HepG2 (cell line): Measurements from ENCODE around the gene PLEKHB2. TPM values are rescaled to one million over a fixed set of nuclear protein-coding genes. Genes with fewer than 3 reads are reported as not detected.

ENCODE experiments used
- ATRX ChIP-seq: sonication (generic); formaldehyde crosslinking; IDR thresholded peaks from 2 replicates; pipeline ENCODE4 v1.4.0; 2020; ENCODE audit warnings: missing genetic modification reagents, borderline replicate concordance
- CBX1 ChIP-seq: IDR thresholded peaks from one replicate; pipeline ENCODE4 v1.6.1; 2016; ENCODE audit warnings: antibody characterized with exemption, low read depth
- GABPB1 ChIP-seq: IDR thresholded peaks from 2 replicates; pipeline ENCODE4 v1.6.1; 2016; ENCODE audit warnings: mild to moderate bottlenecking, missing genetic modification reagents, moderate library complexity, missing compliant biosample characterization
- HBP1 ChIP-seq: IDR thresholded peaks from 2 replicates; pipeline ENCODE4 v1.6.1; 2016; ENCODE audit warnings: low read depth, control low read depth
- KDM4B ChIP-seq: sonication (generic); formaldehyde crosslinking; IDR thresholded peaks from 2 replicates; pipeline ENCODE4 v1.4.0; 2020; ENCODE audit warnings: missing genetic modification reagents
- NR1H2 ChIP-seq: sonication (generic); formaldehyde crosslinking; IDR thresholded peaks from 2 replicates; pipeline ENCODE4 v1.8.1; 2022; ENCODE audit warnings: low read depth, missing genetic modification reagents, borderline replicate concordance
- STAT6 ChIP-seq: sonication (generic); formaldehyde crosslinking; IDR thresholded peaks from 2 replicates; pipeline ENCODE4 v1.4.0; 2020; ENCODE audit warnings: missing genetic modification reagents, mild to moderate bottlenecking, borderline replicate concordance
- TEAD3 ChIP-seq: optimal IDR thresholded peaks from 2 replicates; pipeline ENCODE3; 2016; ENCODE audit warnings: borderline replicate concordance
- TMF1 ChIP-seq: sonication (generic); formaldehyde crosslinking; IDR thresholded peaks from 2 replicates; pipeline ENCODE4 v1.8.1; 2022; ENCODE audit warnings: low read depth, missing genetic modification reagents
- TSC22D2 ChIP-seq: sonication (generic); formaldehyde crosslinking; IDR thresholded peaks from 2 replicates; pipeline ENCODE4 v1.5.1; 2020; ENCODE audit warnings: missing genetic modification reagents, mild to moderate bottlenecking, borderline replicate concordance
- ZNF20 ChIP-seq: sonication (generic); formaldehyde crosslinking; IDR thresholded peaks from 2 replicates; pipeline ENCODE4 v1.4.0; 2020; ENCODE audit warnings: mild to moderate bottlenecking, moderate library complexity, missing genetic modification reagents
- ZNF253 ChIP-seq: sonication (generic); formaldehyde crosslinking; IDR thresholded peaks from 2 replicates; pipeline ENCODE4 v1.8.0; 2022; ENCODE audit warnings: mild to moderate bottlenecking, missing genetic modification reagents, borderline replicate concordance
- ZNF263 ChIP-seq: sonication (generic); formaldehyde crosslinking; IDR thresholded peaks from 2 replicates; pipeline ENCODE4 v1.4.0; 2020; ENCODE audit warnings: missing genetic modification reagents
- ZNF556 ChIP-seq: sonication (generic); formaldehyde crosslinking; IDR thresholded peaks from 2 replicates; pipeline ENCODE4 v1.4.0; 2020; ENCODE audit warnings: mild to moderate bottlenecking, missing genetic modification reagents, borderline replicate concordance
- polyA plus RNA-seq, 8 experiments: library from polyadenylated mRNA; depleted of rRNA in 3 of 8; stranded (reverse) in 7 of 8; unstranded in 1 of 8; fragments of >200 nt; fragmentation: Illumina TruSeq in 4 of 8; extraction: Trizol in 4 of 8; gene quantifications; 2 replicates each; pipeline versions ENCODE4 v1.2.1 to v1.2.3, GENCODE V29; 2011 to 2016; ENCODE audit warnings: low read depth in 4 of 8, missing spikeins in 1 of 8, mixed read lengths in 1 of 8; ENCODE audit not compliant: insufficient read depth in 1 of 8
- total RNA-seq, 5 experiments: library from RNA; depleted of rRNA; stranded (reverse); fragments of >200 nt; fragmentation: Illumina TruSeq; extraction: Trizol; gene quantifications; 2 replicates each; pipeline ENCODE4 v1.2.3, GENCODE V29; 2016; ENCODE audit warnings: low read depth in 1 of 5
- TF ChIP-seq, protein P1 (sequence below): sonication (generic); formaldehyde crosslinking; IDR thresholded peaks from 2 replicates; pipeline ENCODE4 v1.4.0; 2020; ENCODE audit warnings: missing genetic modification reagents
- TF ChIP-seq, protein P2 (sequence below): IDR thresholded peaks from 2 replicates; pipeline ENCODE4 v1.6.1; 2016; ENCODE audit warnings: low read depth
- TF ChIP-seq, protein P3 (sequence below): sonication (generic); formaldehyde crosslinking; IDR thresholded peaks from 2 replicates; pipeline ENCODE4 v1.8.0; 2022; ENCODE audit warnings: mild to moderate bottlenecking, missing genetic modification reagents, moderate library complexity
- TF ChIP-seq, protein P4 (sequence below): sonication (generic); formaldehyde crosslinking; IDR thresholded peaks from 2 replicates; pipeline ENCODE4 v1.4.0; 2020; ENCODE audit warnings: mild to moderate bottlenecking, missing genetic modification reagents

Gene PLEKHB2
- total and polyA plus RNA-seq, 2 of the 13 experiments (the other 11 are each of a cell fraction or from before 2014, with no cell fraction given): 73.0 to 78.9 TPM

- no peak for TF ChIP-seq TEAD3 (CRISPR knock-in tag)
- no peak for TF ChIP-seq ZNF20
- TF ChIP-seq ZNF263 (CRISPR knock-in tag): peak; percentile 96
- TF ChIP-seq, protein P1, sequence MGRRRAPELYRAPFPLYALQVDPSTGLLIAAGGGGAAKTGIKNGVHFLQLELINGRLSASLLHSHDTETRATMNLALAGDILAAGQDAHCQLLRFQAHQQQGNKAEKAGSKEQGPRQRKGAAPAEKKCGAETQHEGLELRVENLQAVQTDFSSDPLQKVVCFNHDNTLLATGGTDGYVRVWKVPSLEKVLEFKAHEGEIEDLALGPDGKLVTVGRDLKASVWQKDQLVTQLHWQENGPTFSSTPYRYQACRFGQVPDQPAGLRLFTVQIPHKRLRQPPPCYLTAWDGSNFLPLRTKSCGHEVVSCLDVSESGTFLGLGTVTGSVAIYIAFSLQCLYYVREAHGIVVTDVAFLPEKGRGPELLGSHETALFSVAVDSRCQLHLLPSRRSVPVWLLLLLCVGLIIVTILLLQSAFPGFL: no peak
- TF ChIP-seq ATRX (CRISPR knock-in tag): peak; percentile 58; the same call in 1 of the 2 replicates
- TF ChIP-seq, protein P2, sequence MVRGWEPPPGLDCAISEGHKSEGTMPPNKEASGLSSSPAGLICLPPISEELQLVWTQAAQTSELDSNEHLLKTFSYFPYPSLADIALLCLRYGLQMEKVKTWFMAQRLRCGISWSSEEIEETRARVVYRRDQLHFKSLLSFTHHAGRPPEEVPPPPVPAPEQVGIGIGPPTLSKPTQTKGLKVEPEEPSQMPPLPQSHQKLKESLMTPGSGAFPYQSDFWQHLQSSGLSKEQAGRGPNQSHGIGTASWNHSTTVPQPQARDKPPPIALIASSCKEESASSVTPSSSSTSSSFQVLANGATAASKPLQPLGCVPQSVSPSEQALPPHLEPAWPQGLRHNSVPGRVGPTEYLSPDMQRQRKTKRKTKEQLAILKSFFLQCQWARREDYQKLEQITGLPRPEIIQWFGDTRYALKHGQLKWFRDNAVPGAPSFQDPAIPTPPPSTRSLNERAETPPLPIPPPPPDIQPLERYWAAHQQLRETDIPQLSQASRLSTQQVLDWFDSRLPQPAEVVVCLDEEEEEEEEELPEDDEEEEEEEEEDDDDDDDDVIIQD (CRISPR knock-in tag): peak; percentile 52; the same call in 1 of the 2 replicates
- no peak for TF ChIP-seq CBX1
- 0 out of 2 replicates have a peak, but pooled peaks have one; percentile 72 for TF ChIP-seq ZNF556 (CRISPR knock-in tag)
- TF ChIP-seq, protein P3, sequence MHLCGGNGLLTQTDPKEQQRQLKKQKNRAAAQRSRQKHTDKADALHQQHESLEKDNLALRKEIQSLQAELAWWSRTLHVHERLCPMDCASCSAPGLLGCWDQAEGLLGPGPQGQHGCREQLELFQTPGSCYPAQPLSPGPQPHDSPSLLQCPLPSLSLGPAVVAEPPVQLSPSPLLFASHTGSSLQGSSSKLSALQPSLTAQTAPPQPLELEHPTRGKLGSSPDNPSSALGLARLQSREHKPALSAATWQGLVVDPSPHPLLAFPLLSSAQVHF (CRISPR knock-in tag): no peak
- TF ChIP-seq, protein P4, sequence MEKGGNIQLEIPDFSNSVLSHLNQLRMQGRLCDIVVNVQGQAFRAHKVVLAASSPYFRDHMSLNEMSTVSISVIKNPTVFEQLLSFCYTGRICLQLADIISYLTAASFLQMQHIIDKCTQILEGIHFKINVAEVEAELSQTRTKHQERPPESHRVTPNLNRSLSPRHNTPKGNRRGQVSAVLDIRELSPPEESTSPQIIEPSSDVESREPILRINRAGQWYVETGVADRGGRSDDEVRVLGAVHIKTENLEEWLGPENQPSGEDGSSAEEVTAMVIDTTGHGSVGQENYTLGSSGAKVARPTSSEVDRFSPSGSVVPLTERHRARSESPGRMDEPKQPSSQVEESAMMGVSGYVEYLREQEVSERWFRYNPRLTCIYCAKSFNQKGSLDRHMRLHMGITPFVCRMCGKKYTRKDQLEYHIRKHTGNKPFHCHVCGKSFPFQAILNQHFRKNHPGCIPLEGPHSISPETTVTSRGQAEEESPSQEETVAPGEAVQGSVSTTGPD: no peak
- TF ChIP-seq TSC22D2 (CRISPR knock-in tag): no peak
- no peak for TF ChIP-seq KDM4B (CRISPR knock-in tag)
- no peak for TF ChIP-seq ZNF253 (CRISPR knock-in tag)
- no peak for TF ChIP-seq NR1H2 (CRISPR knock-in tag)
- TF ChIP-seq TMF1 (CRISPR knock-in tag): no peak
- TF ChIP-seq HBP1 (CRISPR knock-in tag): peak; percentile 62
- no peak for TF ChIP-seq STAT6 (CRISPR knock-in tag)
- peak; percentile 56; the same call in 1 of the 2 replicates for TF ChIP-seq GABPB1 (CRISPR knock-in tag)
Measured at GRCh38 chr2:131105950-131106801, 1.0 kb downstream of the PLEKHB2 start (continued).
